ENCODE data around the gene NAP1L1. TPM values are rescaled to one million over a fixed set of nuclear protein-coding genes. Genes with fewer than 3 reads are reported as not detected.

NAP1L1 gene
- total and polyA plus RNA-seq, 2 experiments from 2014 or later, result 658 to 996 TPM

DNA sequence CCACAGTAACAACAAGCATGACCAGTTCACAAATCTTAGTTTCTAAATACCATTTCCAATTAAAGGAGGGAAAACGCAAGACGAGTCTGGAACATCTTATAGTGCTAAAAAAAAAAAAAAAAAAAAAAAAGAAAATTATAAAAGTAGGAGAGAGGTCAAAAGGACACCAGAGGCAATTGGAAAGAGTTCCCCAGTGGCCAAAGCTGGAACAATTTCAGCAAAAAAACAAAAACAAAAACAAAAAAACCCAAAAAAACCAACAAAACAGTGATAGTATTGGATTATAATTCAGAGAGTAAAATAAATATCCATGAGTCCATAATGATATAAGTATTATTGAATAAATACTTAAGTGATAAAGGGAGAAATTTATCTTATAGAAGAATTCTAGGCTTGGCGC is 10.3 kb upstream of the NAP1L1 start:
- Histone ChIP-seq H3K36me3 (ENCODE audit: insufficient read depth) (no peaks in the 10 kb centered on the region), H3K4me3 (no peak overlapping the region), H2AFZ (no peak overlapping the region), H3K4me2 (no peak overlapping the region), H3K4me1 (ENCODE audit: insufficient read depth) (no peaks in the 10 kb centered on the region), H4K20me1 (replicated peaks; ENCODE audit: insufficient read depth) (no peaks in the 10 kb centered on the region), H3K79me2 (replicated peaks; ENCODE audit: insufficient read depth) (no peaks in the 10 kb centered on the region), H3F3A (replicated peaks; ENCODE audit: low read depth) (no peaks in the 10 kb centered on the region), H3K27me3 (ENCODE audit: insufficient read depth) (no peaks in the 10 kb centered on the region), H3K27ac (ENCODE audit: low read depth) (no peak overlapping the region), H3K9me2 (ENCODE audit: insufficient read depth) (no peaks in the 10 kb centered on the region)
- no peak overlapping the region for H3K4me3 Mint-ChIP-seq
- H3K36me3 Mint-ChIP-seq (ENCODE audit: low read depth), result no peaks in the 10 kb centered on the region
- no peak overlapping the region for H3K27ac Mint-ChIP-seq
- H3K4me1 Mint-ChIP-seq, result peaks cover 9% of the 10 kb centered on the region
- DNase-seq (ENCODE audit: low spot score) (no peak), ATAC-seq (no peak)
- TF ChIP-seq ZNF114 (CRISPR knock-in tag; IDR thresholded peaks at IDR 0.05), result no peak
- no peak for TF ChIP-seq CREB1 (CRISPR knock-in tag; IDR thresholded peaks at IDR 0.05; ENCODE audit: low read depth)
- TF ChIP-seq NANOG (IDR thresholded peaks at IDR 0.05; ENCODE audit: borderline replicate concordance), result no peak
- TF ChIP-seq, protein P1, sequence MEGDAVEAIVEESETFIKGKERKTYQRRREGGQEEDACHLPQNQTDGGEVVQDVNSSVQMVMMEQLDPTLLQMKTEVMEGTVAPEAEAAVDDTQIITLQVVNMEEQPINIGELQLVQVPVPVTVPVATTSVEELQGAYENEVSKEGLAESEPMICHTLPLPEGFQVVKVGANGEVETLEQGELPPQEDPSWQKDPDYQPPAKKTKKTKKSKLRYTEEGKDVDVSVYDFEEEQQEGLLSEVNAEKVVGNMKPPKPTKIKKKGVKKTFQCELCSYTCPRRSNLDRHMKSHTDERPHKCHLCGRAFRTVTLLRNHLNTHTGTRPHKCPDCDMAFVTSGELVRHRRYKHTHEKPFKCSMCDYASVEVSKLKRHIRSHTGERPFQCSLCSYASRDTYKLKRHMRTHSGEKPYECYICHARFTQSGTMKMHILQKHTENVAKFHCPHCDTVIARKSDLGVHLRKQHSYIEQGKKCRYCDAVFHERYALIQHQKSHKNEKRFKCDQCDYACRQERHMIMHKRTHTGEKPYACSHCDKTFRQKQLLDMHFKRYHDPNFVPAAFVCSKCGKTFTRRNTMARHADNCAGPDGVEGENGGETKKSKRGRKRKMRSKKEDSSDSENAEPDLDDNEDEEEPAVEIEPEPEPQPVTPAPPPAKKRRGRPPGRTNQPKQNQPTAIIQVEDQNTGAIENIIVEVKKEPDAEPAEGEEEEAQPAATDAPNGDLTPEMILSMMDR (conservative IDR thresholded peaks at IDR 0.05; ENCODE audit: low read depth in 2 of 2), result no peak; a peak in 1 of 4 replicates
- no peak for TF ChIP-seq EZH2 (IDR thresholded peaks at IDR 0.05; ENCODE audit: low read depth, unreplicated experiment)
- TF ChIP-seq, protein P2, sequence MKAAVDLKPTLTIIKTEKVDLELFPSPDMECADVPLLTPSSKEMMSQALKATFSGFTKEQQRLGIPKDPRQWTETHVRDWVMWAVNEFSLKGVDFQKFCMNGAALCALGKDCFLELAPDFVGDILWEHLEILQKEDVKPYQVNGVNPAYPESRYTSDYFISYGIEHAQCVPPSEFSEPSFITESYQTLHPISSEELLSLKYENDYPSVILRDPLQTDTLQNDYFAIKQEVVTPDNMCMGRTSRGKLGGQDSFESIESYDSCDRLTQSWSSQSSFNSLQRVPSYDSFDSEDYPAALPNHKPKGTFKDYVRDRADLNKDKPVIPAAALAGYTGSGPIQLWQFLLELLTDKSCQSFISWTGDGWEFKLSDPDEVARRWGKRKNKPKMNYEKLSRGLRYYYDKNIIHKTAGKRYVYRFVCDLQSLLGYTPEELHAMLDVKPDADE (IDR thresholded peaks at IDR 0.05), result no peak
- TF ChIP-seq, protein P3, sequence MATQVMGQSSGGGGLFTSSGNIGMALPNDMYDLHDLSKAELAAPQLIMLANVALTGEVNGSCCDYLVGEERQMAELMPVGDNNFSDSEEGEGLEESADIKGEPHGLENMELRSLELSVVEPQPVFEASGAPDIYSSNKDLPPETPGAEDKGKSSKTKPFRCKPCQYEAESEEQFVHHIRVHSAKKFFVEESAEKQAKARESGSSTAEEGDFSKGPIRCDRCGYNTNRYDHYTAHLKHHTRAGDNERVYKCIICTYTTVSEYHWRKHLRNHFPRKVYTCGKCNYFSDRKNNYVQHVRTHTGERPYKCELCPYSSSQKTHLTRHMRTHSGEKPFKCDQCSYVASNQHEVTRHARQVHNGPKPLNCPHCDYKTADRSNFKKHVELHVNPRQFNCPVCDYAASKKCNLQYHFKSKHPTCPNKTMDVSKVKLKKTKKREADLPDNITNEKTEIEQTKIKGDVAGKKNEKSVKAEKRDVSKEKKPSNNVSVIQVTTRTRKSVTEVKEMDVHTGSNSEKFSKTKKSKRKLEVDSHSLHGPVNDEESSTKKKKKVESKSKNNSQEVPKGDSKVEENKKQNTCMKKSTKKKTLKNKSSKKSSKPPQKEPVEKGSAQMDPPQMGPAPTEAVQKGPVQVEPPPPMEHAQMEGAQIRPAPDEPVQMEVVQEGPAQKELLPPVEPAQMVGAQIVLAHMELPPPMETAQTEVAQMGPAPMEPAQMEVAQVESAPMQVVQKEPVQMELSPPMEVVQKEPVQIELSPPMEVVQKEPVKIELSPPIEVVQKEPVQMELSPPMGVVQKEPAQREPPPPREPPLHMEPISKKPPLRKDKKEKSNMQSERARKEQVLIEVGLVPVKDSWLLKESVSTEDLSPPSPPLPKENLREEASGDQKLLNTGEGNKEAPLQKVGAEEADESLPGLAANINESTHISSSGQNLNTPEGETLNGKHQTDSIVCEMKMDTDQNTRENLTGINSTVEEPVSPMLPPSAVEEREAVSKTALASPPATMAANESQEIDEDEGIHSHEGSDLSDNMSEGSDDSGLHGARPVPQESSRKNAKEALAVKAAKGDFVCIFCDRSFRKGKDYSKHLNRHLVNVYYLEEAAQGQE (IDR thresholded peaks at IDR 0.05; ENCODE audit: unreplicated experiment), result no peak
- TF ChIP-seq, protein P4, sequence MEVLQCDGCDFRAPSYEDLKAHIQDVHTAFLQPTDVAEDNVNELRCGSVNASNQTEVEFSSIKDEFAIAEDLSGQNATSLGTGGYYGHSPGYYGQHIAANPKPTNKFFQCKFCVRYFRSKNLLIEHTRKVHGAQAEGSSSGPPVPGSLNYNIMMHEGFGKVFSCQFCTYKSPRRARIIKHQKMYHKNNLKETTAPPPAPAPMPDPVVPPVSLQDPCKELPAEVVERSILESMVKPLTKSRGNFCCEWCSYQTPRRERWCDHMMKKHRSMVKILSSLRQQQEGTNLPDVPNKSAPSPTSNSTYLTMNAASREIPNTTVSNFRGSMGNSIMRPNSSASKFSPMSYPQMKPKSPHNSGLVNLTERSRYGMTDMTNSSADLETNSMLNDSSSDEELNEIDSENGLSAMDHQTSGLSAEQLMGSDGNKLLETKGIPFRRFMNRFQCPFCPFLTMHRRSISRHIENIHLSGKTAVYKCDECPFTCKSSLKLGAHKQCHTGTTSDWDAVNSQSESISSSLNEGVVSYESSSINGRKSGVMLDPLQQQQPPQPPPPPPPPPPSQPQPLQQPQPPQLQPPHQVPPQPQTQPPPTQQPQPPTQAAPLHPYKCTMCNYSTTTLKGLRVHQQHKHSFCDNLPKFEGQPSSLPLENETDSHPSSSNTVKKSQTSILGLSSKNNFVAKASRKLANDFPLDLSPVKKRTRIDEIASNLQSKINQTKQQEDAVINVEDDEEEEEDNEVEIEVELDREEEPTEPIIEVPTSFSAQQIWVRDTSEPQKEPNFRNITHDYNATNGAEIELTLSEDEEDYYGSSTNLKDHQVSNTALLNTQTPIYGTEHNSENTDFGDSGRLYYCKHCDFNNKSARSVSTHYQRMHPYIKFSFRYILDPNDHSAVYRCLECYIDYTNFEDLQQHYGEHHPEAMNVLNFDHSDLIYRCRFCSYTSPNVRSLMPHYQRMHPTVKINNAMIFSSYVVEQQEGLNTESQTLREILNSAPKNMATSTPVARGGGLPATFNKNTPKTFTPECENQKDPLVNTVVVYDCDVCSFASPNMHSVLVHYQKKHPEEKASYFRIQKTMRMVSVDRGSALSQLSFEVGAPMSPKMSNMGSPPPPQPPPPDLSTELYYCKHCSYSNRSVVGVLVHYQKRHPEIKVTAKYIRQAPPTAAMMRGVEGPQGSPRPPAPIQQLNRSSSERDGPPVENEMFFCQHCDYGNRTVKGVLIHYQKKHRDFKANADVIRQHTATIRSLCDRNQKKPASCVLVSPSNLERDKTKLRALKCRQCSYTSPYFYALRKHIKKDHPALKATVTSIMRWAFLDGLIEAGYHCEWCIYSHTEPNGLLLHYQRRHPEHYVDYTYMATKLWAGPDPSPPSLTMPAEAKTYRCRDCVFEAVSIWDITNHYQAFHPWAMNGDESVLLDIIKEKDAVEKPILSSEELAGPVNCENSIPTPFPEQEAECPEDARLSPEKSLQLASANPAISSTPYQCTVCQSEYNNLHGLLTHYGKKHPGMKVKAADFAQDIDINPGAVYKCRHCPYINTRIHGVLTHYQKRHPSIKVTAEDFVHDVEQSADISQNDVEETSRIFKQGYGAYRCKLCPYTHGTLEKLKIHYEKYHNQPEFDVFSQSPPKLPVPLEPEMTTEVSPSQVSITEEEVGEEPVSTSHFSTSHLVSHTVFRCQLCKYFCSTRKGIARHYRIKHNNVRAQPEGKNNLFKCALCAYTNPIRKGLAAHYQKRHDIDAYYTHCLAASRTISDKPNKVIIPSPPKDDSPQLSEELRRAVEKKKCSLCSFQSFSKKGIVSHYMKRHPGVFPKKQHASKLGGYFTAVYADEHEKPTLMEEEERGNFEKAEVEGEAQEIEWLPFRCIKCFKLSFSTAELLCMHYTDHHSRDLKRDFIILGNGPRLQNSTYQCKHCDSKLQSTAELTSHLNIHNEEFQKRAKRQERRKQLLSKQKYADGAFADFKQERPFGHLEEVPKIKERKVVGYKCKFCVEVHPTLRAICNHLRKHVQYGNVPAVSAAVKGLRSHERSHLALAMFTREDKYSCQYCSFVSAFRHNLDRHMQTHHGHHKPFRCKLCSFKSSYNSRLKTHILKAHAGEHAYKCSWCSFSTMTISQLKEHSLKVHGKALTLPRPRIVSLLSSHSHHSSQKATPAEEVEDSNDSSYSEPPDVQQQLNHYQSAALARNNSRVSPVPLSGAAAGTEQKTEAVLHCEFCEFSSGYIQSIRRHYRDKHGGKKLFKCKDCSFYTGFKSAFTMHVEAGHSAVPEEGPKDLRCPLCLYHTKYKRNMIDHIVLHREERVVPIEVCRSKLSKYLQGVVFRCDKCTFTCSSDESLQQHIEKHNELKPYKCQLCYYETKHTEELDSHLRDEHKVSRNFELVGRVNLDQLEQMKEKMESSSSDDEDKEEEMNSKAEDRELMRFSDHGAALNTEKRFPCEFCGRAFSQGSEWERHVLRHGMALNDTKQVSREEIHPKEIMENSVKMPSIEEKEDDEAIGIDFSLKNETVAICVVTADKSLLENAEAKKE (CRISPR knock-in tag; IDR thresholded peaks at IDR 0.05), result no peak
- TF ChIP-seq POLR2AphosphoS5 (IDR thresholded peaks at IDR 0.05; ENCODE audit: low read depth), result no peak
- no peak for TF ChIP-seq EZH2phosphoT487 (IDR thresholded peaks at IDR 0.05; ENCODE audit: unreplicated experiment)
- TF ChIP-seq JUNB (IDR thresholded peaks at IDR 0.05; ENCODE audit: unreplicated experiment), result no peak
- no peak for TF ChIP-seq STAT1 (IDR thresholded peaks at IDR 0.05; ENCODE audit: unreplicated experiment)
- TF ChIP-seq ZNF331 (CRISPR knock-in tag; IDR thresholded peaks at IDR 0.05; ENCODE audit: low read depth), result no peak
- no peaks in the 10 kb centered on the region for H3K9me3 Mint-ChIP-seq
- no peaks in the 10 kb centered on the region for H3K27me3 Mint-ChIP-seq (ENCODE audit: insufficient read depth, low read depth, poor library complexity)
